ENCODE measurements around the gene SLC22A23.

The SLC22A23 gene

DNA sequence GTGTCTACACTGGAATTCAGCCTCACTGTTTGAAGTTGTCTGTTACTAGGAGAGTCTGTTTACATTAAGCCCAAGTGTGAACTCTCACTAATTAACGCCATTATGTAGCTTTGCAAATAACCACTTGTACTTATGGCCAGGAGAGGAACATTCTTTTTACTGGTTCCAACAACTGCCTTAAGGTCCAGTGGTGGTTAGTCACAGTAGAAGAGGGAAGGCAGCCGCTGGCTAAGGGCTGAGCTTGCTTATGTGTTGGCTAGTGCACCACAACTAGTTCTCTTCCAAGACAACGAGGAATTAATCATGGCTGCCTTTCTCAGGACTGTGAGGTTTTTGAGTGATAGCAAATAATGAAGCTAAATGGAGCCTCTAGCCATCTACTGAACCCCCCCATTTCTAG, 14.9 kb upstream of the SLC22A23 start:
- DNase-seq = no peak

DNA sequence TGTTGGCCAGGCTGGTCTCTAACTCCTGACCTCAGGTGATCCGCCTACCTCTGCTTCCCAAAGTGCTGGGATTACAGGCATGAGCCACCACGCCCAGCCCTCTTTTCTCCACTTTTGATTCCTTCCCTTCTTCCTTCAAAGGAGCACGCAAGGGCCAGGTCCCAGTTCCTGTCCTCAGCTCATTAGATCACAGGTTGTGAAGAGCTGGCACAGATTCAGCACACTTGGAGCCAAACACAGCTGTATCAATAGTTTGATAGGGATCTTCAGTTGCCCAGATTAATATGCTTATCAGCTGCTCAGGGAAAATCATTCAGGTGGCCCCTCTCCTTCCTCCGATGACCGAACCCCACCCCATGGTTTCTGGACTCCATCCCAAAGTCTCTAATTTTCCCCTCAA, 14.4 kb upstream of the SLC22A23 start:
- DNase-seq = no peak

DNA sequence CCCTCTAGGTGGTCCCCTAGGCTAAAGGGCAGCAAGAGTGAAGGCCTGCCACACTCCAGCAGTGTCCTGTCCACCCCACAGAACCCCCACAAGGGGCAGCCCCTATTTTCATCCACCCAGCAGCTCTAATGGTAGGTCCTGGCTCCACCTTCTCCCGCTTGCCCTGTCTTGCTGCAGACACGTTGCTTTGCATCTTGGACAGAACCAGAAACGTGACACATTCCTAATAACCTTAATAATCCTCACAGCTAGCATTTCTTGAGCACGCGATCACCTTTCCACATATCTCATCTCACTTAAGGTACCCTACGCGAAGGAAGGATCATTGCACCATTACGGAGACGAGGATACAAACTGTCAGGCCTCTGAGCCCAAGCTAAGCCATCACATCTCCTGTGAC, 11.7 kb upstream of the SLC22A23 start:
- DNase-seq = no peak

DNA sequence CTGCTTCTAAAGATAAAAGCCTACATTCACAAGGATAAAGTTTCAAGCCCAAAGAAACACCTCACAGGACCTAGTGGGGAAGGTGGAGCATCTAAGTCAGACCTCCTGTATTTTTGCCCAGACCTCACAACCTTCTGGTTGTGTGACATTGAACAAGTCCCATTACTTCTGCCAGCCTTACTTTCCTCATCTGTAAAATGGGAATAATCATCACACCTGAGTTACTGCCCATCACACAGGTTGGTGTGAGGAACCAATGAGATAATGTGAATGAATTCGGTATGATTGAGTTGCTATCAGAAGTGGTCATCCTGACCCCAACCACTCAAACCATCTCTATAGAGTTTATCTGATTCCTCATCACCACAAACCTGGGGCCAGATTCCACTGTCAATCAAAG, 11.1 kb upstream of the SLC22A23 start:
- no peak for DNase-seq

DNA sequence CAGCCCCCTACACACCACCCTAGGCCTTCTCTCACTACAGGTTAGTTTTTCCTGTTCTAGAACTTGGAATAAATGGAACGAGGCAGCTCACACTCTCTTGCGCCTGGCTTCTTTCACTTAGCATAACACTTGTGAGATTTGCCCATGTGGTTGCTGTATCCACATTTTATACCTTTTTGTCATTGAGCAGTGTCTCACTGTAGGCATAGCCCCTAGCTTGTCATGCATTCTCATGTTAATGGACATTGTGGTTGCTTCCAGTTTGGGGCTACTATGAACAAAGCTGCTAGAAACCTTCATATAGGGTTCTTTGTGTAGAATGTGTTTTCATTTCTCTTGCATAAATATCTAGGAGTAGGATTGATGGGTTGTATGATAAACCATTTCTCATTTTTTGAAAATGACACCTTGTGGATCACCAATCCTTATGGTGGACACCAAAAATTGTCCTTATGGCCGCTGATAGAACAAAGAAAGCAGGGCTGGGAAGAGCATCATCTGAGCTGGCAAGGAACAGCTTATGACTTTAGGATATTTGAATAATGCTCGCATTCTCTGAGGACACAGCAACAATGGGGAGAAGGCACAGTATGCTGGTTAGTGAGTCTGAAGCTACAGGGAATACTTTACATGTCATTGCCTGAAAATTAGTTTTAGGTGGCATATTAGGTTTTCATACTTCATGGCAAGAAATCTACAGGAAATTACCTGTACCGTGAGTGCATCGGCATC, 9.8 kb upstream of the SLC22A23 start:
- no peak for DNase-seq

DNA sequence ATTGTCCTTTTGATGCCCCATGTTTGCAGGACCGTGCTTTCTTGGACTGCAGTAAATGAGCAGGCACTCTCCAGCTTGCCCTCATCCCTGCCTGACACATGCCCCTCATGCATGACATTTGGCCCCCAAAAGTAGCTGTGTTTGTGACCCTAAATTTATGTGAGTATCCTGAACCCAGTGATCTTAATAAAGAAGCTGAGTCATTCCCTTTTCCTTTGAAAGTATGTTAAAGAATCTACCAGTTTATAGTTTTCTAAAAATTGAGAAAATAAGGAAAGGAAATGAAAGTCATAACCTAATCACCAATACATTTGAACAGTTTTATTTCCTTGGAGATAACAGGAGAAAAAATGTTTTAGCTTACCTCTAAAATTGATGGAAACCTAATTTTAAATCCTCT, 3.4 kb upstream of the SLC22A23 start:
- DNase-seq = no peak

DNA sequence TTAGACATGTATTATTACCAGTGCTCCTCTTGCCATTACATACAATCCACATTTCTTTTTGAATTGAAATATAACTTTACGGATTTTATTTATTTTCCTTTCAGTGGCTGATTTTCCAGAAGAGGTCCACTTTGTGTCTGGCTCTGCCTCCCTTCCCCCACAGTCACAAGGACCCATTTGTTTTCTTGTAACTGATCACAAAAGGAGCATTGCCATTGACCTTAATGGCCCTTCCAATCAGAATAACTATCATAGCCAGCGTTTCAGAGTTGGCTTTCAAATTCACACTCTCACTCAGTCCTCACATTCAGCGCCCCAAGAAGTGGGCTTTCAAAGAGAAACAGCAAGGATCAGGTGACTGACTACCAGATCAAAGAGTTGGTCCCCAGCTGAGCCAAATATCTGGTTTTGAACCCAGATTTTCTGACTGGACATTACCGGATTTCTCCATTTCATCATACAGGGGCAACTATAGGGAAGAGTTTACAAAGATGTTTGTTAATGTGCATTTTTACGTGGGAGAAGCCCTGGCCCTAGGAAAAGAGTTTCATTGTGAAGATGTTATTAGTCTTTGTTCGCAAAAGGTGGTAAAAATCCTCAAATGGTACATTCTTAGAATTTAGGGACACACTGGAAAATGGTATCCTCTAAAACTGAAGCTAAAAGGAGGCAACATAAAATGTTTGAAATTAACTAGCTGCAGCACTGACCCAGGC, 2.0 kb upstream of the SLC22A23 start:
- DNase-seq = no peak

DNA sequence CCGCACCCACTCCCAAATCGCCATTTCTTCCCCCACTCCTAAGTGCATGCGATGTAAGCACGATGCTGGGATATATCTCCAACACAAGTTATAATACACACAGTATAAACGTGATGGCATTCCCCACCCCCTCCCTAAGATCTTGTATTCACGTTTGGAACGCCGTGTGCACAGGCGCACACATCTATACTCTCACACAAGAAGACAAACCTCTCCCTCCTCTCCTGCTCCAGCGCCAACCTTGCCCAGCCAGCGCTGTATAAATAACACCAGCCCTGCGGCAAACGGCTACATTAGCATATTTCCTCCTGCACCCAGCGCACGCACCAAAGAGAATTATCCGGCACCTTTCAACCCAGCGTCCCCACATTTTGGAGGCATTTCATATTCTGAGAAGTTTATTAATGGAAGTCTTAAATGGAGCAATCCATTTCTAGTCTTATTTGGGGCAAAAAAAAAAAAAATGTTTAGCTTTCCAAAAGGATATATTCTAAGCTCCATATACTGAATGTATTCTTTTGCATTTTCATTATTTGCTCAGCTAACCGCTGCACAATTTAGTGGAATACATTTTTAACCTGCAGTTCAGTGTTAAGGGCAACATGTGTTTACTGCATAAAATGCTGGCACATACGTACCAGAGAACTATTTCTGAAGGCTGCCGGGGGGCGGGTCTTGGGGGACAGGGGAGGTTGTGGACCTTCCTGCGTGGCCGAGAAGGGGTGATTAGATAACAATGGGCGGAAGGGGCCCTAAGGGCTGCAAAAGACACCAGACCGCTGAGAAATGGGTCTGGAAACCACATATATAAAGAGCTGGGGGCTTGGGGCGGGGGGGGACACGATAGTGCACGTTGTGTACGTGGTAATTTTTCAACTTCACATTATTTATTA, 1.1 kb upstream of the SLC22A23 start:
- DNase-seq = no peak

DNA sequence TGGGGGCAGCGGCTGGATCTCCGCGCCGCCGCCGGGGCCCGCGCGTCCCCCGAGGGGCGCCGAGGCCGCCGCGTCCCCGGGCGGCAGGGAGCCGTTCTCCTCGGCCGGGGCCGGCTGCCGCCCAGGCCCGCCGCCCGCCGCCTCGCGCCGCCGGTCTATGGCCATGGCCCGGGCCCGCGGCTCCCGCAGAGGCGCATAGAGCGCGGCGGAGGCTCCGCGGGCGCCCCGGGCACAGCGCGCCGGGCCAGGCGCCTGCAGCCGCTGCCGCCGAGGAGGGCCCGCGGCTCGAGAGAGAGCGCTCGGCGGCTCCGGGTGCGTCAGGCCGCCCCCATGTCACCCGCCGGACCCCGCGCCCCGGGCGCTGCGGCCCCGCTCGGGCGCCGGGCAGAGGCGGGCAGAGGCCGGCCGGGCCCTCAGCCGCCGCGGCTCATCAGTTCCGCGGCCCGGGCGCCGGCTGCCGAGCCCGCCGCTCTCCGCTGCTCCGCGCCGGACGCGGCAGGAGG, 404 bp downstream of the SLC22A23 start:
- DNase-seq = no peak

DNA sequence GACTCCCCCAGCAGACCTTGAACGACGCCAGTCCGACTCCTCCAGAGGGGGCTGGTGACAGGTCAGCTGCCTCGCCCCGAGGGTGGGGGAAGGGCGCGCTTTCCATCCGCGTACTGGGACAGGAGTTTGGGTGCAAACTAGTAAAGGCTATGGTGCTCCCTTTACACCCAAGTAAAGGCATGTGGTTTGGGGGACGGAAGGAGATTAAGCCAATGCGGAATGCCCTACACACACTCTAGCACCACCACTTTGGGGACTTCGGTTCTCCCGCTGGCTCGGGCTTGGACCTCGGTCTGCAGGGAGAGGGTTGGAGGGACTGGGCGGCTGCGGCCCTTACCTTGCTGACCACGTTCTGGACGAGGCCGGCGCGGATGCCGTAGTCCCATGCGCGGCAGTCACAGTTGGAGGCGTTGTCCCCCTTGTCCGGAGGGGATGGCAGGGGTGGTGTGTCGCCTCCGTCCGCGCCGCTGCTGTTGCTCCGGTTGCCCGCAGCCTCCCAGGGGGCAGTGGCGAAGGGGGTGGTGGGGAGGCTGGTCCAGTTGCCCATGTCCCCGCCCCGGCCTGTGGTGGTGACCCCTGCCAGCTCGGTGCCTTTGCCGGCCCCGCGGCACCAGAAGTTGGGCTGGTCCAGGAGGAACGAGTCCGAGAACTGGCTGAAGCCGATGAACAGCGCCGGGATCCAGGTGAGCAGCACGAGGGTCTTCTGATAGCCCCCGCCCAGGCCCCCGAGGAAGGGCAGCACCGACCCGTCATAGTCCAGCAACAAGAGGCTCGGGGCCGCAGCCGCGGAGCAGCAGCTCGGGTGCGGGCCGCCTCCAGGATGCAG, 1.1 kb downstream of the SLC22A23 start:
- DNase-seq = no peak

DNA sequence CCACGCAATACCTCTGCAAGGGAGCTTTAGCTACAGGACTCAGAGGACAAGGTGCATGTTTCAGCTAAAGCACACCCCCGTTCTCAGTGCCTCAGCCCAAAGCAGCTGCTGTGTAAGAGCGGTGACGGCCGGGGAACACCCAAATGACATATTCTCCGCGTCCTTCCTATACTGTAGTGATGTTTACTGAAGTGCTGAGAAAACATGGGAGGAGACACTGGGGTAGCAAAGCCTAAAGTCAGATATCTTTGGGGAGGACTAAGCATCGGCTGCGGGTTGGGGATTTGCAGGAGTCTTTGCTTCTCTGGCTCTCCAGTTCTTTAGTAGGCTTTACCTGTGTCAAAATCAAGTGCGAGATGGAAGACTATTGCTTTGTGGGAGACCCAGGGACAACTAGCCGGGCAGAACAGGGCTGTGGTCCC, 1.7 kb downstream of the SLC22A23 start:
- DNase-seq = no peak

DNA sequence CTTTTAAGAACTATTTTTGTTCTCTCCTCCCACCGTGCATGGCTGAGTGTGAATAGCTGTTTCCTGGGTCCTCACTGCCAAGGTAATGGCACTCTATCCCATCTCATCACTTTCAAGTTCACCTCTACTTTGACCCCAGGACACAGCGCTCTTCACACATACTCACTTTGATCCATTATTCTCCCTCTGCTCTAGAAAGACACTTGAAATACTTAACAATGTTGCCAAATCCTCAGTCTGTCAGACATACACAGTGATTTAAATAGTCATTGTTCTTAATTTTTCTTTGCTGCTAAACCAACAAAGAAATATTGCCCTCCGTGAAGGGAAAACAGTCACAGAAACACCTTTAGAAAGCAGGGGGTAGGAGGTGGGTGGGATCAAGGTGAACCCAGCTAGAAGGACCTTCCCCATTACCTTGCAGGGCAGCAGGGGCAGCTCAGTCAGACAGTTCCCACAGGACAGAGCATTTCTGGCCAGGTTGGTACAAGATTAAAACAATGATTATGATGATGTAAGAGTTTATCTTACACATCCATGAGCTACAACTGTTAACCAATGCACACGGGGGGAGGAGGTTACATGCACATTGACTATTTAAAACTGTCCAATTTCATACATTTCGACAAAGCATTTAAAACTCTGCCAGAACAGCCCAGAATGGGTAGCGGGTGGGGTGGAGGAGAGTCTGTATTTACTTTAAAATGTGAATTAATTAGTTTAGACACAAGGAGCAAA, 2.4 kb downstream of the SLC22A23 start:
- DNase-seq = no peak

DNA sequence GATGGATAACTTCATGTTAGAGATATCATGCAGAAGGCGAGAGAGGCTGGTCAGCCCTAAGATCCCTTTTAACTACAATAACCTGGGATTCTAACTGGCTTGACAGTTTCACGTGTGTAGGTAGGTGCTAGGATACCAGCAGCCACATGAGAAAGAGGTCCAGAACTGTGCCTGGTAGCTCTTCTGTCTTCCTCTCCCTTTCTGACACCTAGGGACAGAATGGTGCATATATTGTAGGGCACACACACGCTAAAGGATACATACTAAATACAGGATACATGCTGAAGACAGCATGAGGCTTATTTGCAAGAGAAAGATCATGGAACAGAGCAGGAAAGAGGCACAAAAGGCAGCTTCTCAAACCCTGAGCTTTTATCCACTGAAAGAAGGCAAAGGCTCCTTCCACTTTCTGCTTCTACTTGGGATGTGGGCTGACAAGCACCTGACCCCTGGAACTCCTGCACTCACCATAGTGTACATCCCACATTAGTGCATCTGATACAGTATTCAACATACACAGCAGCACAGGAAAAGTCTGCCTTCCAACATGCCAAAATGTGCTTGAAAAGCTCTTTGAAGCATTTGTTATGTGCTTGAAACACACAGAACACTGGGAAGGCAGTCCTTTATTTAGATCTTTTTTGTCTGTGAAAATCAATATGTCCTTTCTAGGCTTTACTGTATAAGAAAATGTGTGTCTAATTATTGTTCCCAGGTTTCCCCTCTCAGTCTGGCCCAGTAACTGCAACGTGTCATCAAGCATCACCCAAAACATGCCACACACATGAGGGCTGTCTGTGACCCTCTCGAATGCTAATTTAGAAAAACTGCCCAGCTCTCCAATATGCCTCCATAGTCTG, 3.2 kb downstream of the SLC22A23 start:
- DNase-seq = no peak

DNA sequence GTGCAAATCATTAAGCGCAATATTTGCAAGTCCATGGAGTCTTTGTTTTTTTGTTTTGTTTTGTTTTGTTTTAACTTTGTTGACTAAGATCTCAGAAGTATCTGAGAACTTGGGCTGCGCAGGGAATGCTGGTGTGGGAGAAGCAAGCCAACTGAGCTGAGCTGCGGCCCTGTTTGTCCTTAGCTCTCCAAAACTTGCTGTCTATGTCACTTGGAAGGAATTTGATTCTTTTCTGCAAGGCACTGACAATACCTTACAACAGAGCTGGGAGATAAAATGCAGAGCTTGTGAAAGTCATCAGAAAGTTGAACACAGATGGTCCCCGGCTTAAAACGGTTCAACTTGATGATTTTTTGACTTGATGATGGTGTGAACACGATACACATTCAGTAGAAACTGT, 5.4 kb downstream of the SLC22A23 start:
- no peak for DNase-seq

DNA sequence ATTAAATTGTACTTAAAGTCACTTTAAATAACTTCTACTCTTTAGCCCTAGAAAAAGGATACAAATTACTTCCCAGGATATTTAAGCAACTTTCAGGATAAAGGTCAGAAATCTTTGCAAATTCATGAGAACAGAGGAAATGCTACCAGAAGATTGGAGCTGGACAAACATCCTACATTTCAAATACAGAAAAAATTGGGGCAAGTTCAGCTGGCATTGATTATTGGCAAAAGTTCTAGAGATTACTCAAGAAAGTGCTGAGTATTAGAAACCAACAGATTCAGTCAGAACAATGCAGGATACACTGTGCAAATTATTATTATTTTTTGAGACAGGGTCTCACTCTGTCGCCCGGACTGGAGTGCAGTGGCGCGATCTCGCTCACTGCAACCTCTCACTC, 6.0 kb downstream of the SLC22A23 start:
- DNase-seq = no peak

DNA sequence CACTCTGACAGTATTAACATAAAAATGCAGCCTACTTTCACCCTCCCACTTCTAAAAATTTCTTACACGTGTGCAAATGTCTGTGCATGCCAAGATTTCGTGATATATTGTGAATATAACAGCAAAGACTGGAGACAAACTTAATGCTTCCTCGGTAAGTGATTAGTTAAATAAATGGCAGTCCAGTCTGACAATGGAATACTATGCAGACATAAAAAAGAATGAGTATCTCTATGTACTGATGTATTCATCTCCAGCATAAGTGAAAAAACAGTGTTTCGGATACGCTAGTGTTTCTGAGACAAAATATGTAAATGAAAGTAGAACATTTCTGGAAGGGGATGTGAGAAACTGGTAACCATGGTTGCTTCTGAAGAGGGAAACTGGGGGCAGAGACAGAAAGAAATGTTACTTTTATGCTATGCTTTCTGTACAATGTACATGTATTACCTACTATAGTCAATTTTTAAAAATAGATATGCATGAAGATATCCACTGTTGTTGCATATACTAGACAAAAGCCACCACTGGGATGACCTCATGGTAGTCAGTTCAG, 7.0 kb downstream of the SLC22A23 start:
- no peak for DNase-seq

DNA sequence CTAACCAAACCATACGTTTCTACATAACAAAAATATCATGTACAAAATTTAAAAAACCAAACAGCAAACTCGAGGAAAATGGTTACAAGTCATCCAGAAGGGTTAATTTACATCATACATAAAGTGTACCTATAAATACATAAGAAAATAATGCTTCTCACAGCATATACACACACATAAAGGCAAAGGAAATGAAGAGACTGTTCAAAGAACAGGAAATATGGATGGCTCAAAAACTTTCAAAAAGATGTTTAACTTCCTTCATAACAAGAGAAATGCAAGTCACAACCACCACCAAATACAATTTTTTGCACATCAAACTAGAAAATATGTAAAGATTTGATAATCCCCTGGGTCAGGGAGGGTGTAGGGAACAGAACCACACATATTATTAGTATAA, 7.5 kb downstream of the SLC22A23 start:
- no peak for DNase-seq

DNA sequence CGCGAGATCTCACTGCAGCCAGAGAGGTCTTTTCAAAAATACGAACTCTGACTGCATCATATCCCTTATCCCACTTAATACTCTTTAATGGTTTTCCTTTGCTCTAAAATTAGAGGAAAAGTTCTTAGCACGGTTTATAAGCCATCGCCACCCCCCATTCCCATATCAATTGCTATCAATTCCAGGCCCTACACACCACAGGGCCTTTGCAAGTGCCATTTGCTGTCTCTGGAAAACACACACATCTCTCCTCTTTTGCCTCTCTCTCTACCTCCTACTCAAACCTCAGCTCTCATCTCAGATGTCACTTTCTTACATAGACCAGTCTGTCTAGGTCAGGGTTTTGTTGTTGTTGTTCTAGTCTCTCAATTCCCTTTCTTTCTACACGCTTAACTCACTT, 9.8 kb downstream of the SLC22A23 start:
- no peak for DNase-seq

DNA sequence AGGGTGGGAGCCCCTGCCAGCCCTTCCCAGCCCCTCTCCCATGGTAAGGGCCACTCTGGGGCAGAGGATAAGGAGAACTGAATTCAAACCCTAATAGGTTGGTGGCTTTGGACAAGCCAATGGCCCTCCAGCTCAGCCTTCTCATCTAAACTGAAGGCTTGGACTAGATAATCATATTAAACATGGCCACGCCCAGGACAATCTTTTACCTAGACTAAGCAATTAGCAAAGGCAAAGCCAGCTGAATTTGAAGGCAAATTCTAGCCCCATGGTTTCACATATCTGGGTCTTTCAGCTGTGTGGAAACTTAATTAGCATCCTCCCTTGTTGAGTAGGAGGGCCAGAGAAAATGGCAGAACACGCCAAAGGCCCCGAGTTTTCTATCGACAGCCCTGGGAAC, 10.7 kb downstream of the SLC22A23 start:
- no peak for DNase-seq

DNA sequence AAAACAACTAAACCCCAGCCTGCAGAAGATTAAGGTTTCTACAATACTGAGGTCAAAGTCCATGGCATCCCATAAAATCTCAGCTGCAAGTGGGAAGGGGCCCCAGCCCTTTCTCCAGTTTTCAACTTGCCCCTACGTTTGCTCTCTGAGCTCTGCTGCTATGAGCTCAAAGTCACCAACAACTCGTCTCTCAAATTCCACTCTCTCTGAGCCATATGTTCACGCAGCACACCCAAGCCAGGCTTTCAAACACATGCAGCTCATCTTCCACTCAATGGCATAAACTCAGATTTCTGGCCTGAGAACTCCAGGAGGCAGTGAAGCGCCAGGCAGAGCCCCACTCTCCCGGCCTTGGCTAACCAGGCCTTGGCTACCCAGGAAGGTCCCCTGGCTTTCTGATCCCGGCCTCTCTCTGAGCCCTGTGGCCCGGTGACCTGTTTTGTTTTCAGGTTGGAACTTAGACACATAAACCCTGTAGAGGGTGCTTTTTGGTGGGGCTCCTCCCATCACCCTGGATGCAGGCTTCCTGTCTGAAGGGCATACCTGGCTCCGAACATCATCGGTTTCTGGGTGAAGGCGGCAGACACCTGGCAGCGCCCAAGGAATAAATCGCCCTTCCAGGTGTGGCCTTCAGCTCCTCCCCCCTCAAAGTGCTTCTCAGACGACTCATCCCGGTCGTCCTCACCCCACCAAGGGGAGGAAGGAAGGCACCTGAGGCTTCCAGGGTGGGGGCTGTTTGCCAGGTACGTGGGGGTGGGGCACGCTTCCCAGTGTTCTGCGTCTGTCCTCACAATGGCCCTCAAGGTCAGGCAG, 12.4 kb downstream of the SLC22A23 start:
- DNase-seq = no peak

Data from MV-4-11 (cell line).